DMS79 treated with DMSO at 0.1 percent for 48 hours (cell line): ENCODE measurements around the gene PRMT5.
"Not testable (repeated sequence)": the region's sequence is repeated elsewhere in the genome, so short reads cannot be mapped to it uniquely, and the experiment has no call there.

Experiments used
- DNase-seq: peaks from one replicate; lab custom pipeline; 2025; lab: John Stamatoyannopoulos, UW

Gene PRMT5

DNA sequence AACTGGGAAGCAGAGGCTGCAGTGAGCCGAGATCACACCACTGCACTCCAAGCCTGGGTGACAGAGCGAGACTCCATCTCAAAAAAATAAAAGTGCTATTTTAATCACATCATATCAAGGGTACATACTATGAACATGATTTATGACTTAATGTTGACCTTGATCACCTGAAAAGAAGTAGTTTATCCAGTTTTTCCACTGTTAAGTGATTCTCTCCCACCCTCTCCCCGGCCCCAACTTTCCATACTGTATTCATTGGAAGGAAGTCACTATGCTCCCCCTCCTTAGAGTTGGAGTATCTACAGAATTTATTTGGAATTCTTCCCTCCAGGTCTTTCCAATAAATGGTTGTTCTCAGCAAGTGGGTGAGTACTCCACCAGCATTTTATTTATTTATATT, 3.0 kb upstream of the PRMT5 start:
- no peak for DNase-seq

- DNase-seq, result peak; percentile 79
These were observed 787 bp upstream of the PRMT5 start for GRCh38 chr14:22929961-22930364.

GRCh38 chr14:22928237-22929103, 706 bp downstream of the PRMT5 start:
- DNase-seq, result no peak

DNA sequence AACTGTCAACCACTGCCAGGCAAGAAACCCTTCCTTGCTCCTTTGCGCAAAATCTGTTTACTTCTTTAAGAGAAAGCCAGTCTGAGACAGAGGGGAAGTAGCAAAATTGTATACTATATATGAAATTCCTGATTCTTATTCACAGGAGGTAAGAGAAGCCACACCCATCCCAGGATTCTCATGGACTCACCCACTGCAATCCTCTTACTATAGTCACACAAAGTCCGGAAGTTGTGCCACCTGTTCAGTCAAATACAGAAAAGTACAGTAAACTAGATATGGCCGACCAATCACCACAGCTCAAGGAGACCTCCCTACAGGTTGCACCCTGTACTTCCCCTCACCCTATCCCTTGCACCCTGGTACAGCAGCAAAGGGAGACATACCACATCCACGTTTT, 2.9 kb downstream of the PRMT5 start:
- DNase-seq, result no peak

DNA sequence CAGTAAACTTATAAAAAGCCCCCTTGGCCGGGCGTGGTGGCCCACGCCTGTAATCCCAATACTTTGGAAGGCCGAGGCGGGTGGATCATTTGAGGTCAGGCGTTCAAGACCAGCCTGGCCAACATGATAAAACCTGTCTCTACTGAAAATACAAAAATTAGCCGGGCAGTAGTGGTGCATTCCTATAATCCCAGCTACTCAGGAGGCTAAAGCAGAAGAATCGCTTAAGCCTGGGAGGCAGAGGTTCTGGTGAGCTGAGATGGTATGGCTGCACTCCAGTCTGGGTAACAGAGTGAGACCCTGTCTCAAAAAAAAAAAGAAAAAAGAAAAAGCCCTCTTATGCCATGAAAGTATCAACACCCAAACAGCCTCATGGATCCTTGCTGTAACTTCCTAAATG, 3.7 kb downstream of the PRMT5 start:
- DNase-seq, result no peak

DNA sequence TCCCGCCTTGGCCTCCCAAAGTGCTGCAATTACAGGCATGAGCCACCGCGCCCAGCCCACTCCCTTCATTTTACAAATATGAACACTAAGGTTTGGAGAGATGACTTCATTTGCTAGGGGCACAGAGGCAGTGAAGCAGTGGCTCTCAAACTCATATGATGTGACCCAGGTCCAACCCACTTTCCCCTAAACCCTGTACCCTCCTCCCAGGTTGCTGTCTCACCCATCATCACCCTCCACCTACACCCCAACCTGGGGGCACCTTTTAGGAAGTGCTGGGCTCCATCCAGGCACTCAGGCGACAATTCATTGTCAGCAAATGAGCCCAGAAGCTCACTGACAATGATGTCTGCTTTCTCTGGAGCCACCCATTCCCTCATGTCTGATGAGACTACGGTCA, 5.4 kb downstream of the PRMT5 start:
- no peak for DNase-seq

- no peak for DNase-seq
These were observed 6.9 kb downstream of the PRMT5 start for GRCh38 chr14:22922294-22922693.

GRCh38 chr14:22920697-22921096, 8.5 kb downstream of the PRMT5 start:
- no peak for DNase-seq

- no peak for DNase-seq
These were observed 9.6 kb downstream of the PRMT5 start for GRCh38 chr14:22919601-22919921.

DNA sequence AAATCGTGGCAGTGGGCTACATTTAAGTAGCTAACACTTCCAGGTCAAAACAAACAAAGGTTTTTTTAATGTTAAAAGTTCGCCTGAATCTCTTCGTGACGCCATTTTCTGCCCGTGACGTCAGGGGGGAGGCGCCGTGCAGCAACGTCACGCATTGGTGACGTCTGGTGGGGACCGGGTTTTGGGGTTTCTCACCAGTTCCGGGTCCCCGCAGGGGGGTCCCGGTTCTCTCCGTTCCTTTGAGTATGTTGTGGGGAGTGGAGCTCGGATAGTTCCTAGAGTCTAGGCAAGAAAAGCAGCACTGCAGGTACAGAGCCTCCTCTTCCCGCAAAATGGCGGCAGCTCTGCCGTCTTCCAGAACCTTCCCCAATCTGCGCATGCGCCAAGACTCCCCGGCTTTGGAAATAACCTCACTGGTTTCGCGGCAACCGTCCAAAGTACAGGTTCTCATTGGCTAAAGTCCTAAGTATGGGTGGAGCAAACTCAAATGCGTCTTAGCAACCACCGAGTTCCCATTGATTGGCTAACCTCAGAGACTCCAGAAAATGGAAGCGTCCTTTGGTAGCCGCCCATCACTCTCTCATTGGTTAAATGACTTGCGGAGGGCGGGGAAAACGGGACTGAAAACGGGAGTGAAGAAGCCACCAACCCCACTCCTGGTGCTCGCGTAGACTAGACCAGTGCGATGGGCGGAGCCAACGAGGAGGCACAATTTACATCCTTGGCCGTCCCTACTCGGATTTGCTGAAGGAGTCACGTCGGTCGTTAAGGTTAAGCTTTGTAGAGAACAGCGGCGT, 10.2 kb downstream of the PRMT5 start, which contains the start of gene RBM23:
RBM23 (minus strand) TSS at position 346 of the 797 bp plus-strand sequence.
- peak; percentile 100 for DNase-seq

GRCh38 chr14:22915886-22916521, 13.2 kb downstream of the PRMT5 start:
- no peak for DNase-seq

GRCh38 chr14:22914836-22915235, 14.3 kb downstream of the PRMT5 start:
- DNase-seq, result not testable (repeated sequence)

DNA sequence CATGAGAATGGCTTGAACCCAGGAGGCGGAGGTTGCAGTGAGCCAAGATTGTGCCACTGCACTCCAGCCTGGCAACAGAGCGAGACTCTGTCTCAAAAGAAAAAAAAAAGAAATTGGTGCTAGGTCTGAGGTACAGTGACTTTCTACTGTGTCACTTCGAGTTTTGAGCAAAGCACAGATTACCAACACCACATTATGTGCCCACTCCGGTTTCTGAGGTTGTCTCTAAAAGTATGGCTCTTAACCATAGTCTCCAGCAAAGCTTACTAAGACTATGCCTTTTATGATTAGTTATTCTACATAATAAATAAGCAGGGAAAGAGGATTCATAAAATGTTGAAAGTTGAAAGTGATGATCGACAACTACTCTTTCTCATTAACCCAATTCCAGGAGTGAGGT, 18.3 kb downstream of the PRMT5 start:
- no peak for DNase-seq

GRCh38 chr14:22908601-22909000, 20.6 kb downstream of the PRMT5 start:
- DNase-seq, result no peak

DNA sequence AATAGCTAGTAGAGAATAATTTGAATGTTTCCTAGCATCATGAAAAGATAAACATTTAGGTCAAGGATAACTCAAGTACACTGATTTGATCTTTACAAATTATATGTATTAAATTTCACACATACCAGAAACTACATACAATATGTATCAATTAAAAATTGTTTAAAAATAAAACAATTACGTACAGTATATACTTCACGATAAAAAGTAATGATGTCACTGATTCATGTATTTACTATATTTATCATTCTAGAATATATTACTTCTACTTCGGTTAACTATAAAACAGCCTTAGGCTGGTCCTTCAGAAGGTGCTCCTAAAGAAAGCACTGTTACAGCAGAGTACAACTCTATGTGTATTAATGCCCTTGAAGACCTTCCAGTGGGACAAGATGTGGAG, 21.7 kb downstream of the PRMT5 start:
- no peak for DNase-seq

DNA sequence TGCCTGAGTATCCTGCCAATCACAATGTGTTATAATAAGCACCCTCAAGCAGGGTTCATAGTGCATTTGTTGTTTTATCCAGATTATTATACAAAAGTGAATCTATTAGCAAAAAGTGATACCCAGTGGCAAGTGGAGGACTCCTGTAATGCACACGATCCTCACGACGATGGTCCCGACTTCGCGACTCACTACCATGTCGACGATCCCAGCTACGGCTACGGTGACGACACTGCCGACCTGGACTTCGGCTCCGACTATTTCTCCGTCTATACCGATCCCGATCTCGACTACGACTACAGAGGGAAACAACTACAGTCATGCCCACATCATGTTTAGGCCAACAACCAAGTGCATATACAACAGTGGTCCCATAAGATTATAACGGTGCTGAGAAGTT, 23.1 kb downstream of the PRMT5 start:
- no peak for DNase-seq

DNA sequence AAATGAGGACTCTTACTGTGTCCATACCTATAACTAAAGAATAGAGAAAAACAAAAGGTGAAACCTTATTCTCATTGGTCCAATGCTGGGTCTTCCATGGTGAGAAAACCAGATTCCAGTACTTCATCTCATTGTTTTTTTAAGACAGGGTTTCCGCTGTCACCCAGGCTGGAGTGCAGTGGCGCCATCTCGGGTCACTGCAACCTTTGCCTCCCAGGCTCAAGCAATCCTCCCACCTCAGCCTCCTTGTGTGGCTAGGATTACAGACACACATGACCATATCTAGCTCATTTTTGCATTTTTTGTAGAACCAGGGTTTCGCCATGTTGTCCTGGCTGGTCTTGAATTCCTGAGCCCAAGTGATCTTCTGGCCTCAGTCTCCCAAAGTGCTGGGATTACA, 23.5 kb downstream of the PRMT5 start:
- DNase-seq, result no peak

- no peak for DNase-seq
These were observed 25.5 kb downstream of the PRMT5 start for GRCh38 chr14:22903742-22904087.

- DNase-seq, result no peak
These were observed 27.4 kb downstream of the PRMT5 start for GRCh38 chr14:22901799-22902198.

GRCh38 chr14:22900081-22900799, 28.9 kb downstream of the PRMT5 start:
- peak; percentile 54 for DNase-seq

DNA sequence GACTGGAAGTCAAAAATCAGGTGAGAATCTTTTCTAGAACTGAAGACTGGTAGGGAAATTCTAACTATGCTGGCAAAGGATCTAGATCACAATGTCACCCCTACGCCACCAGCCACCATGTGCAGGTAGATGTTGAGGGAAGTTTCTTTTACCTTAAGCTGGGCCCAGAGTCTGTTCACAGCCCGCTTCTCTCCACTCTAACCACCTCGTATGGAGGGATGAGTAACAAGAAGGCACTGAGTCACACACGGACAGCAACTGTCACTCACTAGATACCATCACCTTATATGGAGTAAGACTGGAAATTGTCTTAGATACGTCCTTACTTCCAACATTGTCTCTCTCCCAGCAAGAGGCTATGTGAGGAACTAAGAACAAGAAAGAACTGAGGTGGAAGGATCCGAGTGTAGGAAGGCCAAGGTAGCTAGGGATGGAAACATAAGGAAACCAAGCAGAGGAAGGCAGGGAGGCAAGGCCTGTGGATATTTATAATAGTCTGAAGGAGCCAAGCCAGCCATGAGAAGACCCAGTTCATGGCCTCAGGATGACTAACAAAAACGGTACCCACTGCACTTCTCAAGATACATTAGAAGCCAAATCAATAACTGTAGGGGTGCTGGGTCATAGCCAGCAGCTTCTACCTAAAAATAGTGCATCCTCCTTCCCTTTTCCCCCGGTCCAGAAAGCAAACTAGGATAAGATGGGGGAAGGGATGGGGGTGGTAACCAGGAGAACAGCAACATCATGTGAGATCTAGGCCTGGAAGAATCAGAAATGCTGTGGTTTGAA, 30.7 kb downstream of the PRMT5 start:
- no peak for DNase-seq
